ENCODE data around the gene FRMD5. TPM values are rescaled to one million over a fixed set of nuclear protein-coding genes. Genes with fewer than 3 reads are reported as not detected.

Gene FRMD5
- total and polyA plus RNA-seq, 2 donors (not counting 1 experiment from before 2014, with no cell fraction given): not detected

GRCh38 chr15:43981576-43981975 lies 213.5 kb downstream of the FRMD5 start:
- Mint-ChIP-seq H3K27ac (no peak overlapping the region), H3K9me3 (ENCODE audit: insufficient read depth) (peaks cover 3% of the 10 kb centered on the region), H3K4me1 (peaks cover 13% of the 10 kb centered on the region), H3K4me3 (no peak overlapping the region), H3K27me3 (peaks cover 18% of the 10 kb centered on the region)
- Histone ChIP-seq H3K4me2 (replicated peaks; ENCODE audit: low read depth, low read length, poor library complexity, severe bottlenecking) (no peak overlapping the region), H3K4me3 (ENCODE audit: control extremely low read depth in 1 of 5, extremely low read depth in 1 of 5, insufficient read depth in 1 of 5, low read depth in 2 of 5, low read length in 4 of 5) (no peak overlapping the region), H3K4me1 (ENCODE audit: control insufficient read depth in 2 of 2, insufficient read depth in 2 of 2, low read length in 2 of 2) (peaks cover 3 to 6% of the 10 kb centered on the region in 2 donors), H3K27ac (ENCODE audit: low read length in 2 of 2) (no peak overlapping the region), H3K79me2 (ENCODE audit: control insufficient read depth, insufficient read depth, low read length) (no peaks in the 10 kb centered on the region), H3K9me3 (ENCODE audit: control extremely low read depth in 1 of 3, control insufficient read depth in 2 of 3, insufficient read depth in 1 of 3, low read length in 2 of 3) (peaks cover 3 to 8% (median 5%) of the 10 kb centered on the region in 3 donors), H3K9ac (ENCODE audit: low read length) (no peak overlapping the region), H2AFZ (ENCODE audit: insufficient read depth, low read depth, low read length, poor library complexity, severe bottlenecking) (no peak overlapping the region), H3K36me3 (replicated peaks in 1 of 2; ENCODE audit: control extremely low read depth in 1 of 2, control insufficient read depth in 1 of 2, extremely low read depth in 1 of 2, insufficient read depth in 2 of 2, low read length in 1 of 2) (no peaks in the 10 kb centered on the region), H4K20me1 (ENCODE audit: control insufficient read depth, insufficient read depth, low read length, poor library complexity, severe bottlenecking) (no peaks in the 10 kb centered on the region), H3K27me3 (replicated peaks in 1 of 4; ENCODE audit: control extremely low read depth in 1 of 4, control insufficient read depth in 3 of 4, insufficient read depth in 4 of 4, low read length in 3 of 4) (peaks cover 0 to 3% (median 1%) of the 10 kb centered on the region in 4 experiments)
- TF ChIP-seq CTCF (IDR thresholded peaks at IDR 0.05): no peak
- no peak for TF ChIP-seq EZH2 (IDR thresholded peaks at IDR 0.05; ENCODE audit: borderline replicate concordance, insufficient read depth, low read depth, low read length, poor library complexity, severe bottlenecking)
- ChIA-PET CTCF (no interaction called here), POLR2A (no interaction called here)
- no peak for ATAC-seq (ENCODE audit: low read depth)
- WGBS (ENCODE audit: insufficient coverage): 100% methylated on average over 1 of the region's 2 CpGs
- intact Hi-C loops (cut with micrococcal nuclease): no loop called here
- no peak for DNase-seq

GRCh38 chr15:43977072-43977884 lies 217.8 kb downstream of the FRMD5 start:
- no peak overlapping the region for H3K27ac Mint-ChIP-seq
- peaks cover 15% of the 10 kb centered on the region for H3K27me3 Mint-ChIP-seq
- intact Hi-C loops (cut with micrococcal nuclease): no loop called here
- Histone ChIP-seq H3K4me1 (ENCODE audit: control insufficient read depth in 2 of 2, insufficient read depth in 2 of 2, low read length in 2 of 2) (peaks cover 3 to 10% of the 10 kb centered on the region in 2 donors), H3K27me3 (replicated peaks in 1 of 4; ENCODE audit: control extremely low read depth in 1 of 4, control insufficient read depth in 3 of 4, insufficient read depth in 4 of 4, low read length in 3 of 4) (peaks cover 0 to 5% (median 1%) of the 10 kb centered on the region in 4 experiments), H3K4me3 (ENCODE audit: control extremely low read depth in 1 of 5, extremely low read depth in 1 of 5, insufficient read depth in 1 of 5, low read depth in 2 of 5, low read length in 4 of 5) (no peak overlapping the region), H3K9me3 (ENCODE audit: control extremely low read depth in 1 of 3, control insufficient read depth in 2 of 3, insufficient read depth in 1 of 3, low read length in 2 of 3) (peaks cover 4 to 8% (median 5%) of the 10 kb centered on the region in 3 donors), H3K9ac (ENCODE audit: low read length) (no peak overlapping the region), H4K20me1 (ENCODE audit: control insufficient read depth, insufficient read depth, low read length, poor library complexity, severe bottlenecking) (no peaks in the 10 kb centered on the region), H3K79me2 (ENCODE audit: control insufficient read depth, insufficient read depth, low read length) (no peaks in the 10 kb centered on the region), H3K36me3 (replicated peaks in 1 of 2; ENCODE audit: control extremely low read depth in 1 of 2, control insufficient read depth in 1 of 2, extremely low read depth in 1 of 2, insufficient read depth in 2 of 2, low read length in 1 of 2) (no peaks in the 10 kb centered on the region), H2AFZ (ENCODE audit: insufficient read depth, low read depth, low read length, poor library complexity, severe bottlenecking) (no peak overlapping the region), H3K4me2 (replicated peaks; ENCODE audit: low read depth, low read length, poor library complexity, severe bottlenecking) (no peak overlapping the region), H3K27ac (ENCODE audit: low read length in 2 of 2) (no peak overlapping the region)
- WGBS (ENCODE audit: insufficient coverage): no CpG with 5 or more reads among the region's 5 CpGs
- TF ChIP-seq EZH2 (IDR thresholded peaks at IDR 0.05; ENCODE audit: borderline replicate concordance, insufficient read depth, low read depth, low read length, poor library complexity, severe bottlenecking) (no peak), CTCF (IDR thresholded peaks at IDR 0.05) (no peak)
- no peak for DNase-seq
- no peak overlapping the region for H3K4me3 Mint-ChIP-seq
- no peak for ATAC-seq (ENCODE audit: low read depth)
- POLR2A ChIA-PET: no interaction called here
- peaks cover 3% of the 10 kb centered on the region for H3K9me3 Mint-ChIP-seq (ENCODE audit: insufficient read depth)
- CTCF ChIA-PET: no interaction called here
- peaks cover 19% of the 10 kb centered on the region for H3K4me1 Mint-ChIP-seq
